Stimulated activated naive CD8-positive, alpha-beta T cell treated with anti-CD3 and anti-CD28 coated beads, Interleukin-15, Interleukin-2, amounts not matched to agents 100 ng/mL and 50 ng/mL, for 24 hours (primary cell): ENCODE results near the gene LGI2.
A peak's percentile ranks its signal among the peaks of the same experiment; 100 is the strongest.

Source experiments
- H3K27ac Mint-ChIP-seq: one replicate; pipeline ENCODE4 v1.8.0; 2021; ENCODE audit warnings: mild to moderate bottlenecking, mixed read lengths
- H3K27me3 Mint-ChIP-seq: one replicate; pipeline ENCODE4 v1.8.0; 2021; ENCODE audit warnings: mixed read lengths
- H3K36me3 Mint-ChIP-seq: one replicate; pipeline ENCODE4 v1.8.0; 2021; ENCODE audit warnings: low read depth, mixed read lengths
- H3K4me1 Mint-ChIP-seq: one replicate; pipeline ENCODE4 v1.8.0; 2021; ENCODE audit warnings: low read depth, mixed read lengths
- H3K4me3 Mint-ChIP-seq: one replicate; pipeline ENCODE4 v1.8.0; 2021; ENCODE audit warnings: mild to moderate bottlenecking, mixed read lengths
- H3K9me3 Mint-ChIP-seq: one replicate; pipeline ENCODE4 v1.8.0; 2021; ENCODE audit warnings: mixed read lengths

The LGI2 gene

DNA sequence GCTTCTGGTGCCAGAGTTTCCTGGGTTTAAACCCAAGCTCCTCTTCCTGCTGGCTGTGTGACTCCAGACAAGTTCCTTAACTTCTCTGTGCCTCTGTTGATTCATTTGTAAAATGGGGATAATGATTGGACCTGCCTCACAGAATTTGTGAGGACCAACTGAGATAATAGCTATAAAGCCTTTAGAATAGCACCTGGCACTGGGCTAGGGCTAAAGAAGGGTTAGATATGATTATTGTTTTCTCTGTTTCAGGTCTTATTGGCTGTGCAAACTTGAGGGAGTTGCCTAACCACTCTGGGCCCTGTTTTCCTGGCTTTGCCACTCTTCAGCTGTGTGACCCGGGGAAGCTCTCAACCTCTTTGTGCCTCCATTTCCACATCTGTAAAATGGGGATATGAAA lies 37.8 kb downstream of the LGI2 start:
- no peaks in the 10 kb centered on the region for H3K9me3 Mint-ChIP-seq
- no peak overlapping the region for H3K4me3 Mint-ChIP-seq
- H3K27me3 Mint-ChIP-seq, result no peaks in the 10 kb centered on the region
- no peaks in the 10 kb centered on the region for H3K4me1 Mint-ChIP-seq
- H3K27ac Mint-ChIP-seq, result no peak overlapping the region
- no peaks in the 10 kb centered on the region for H3K36me3 Mint-ChIP-seq

GRCh38 chr4:24991015-24991414 lies 39.7 kb downstream of the LGI2 start:
- Mint-ChIP-seq H3K4me1 (no peaks in the 10 kb centered on the region), H3K27me3 (no peaks in the 10 kb centered on the region), H3K4me3 (no peak overlapping the region), H3K27ac (no peak overlapping the region), H3K36me3 (no peaks in the 10 kb centered on the region), H3K9me3 (no peaks in the 10 kb centered on the region)

GRCh38 chr4:24989327-24989726 lies 41.4 kb downstream of the LGI2 start:
- H3K36me3 Mint-ChIP-seq, result no peaks in the 10 kb centered on the region
- H3K4me1 Mint-ChIP-seq, result no peaks in the 10 kb centered on the region
- H3K9me3 Mint-ChIP-seq, result no peaks in the 10 kb centered on the region
- H3K27ac Mint-ChIP-seq, result no peak overlapping the region
- H3K27me3 Mint-ChIP-seq, result no peaks in the 10 kb centered on the region
- H3K4me3 Mint-ChIP-seq, result no peak overlapping the region

GRCh38 chr4:24988776-24989175 lies 42.0 kb downstream of the LGI2 start:
- H3K36me3 Mint-ChIP-seq, result no peaks in the 10 kb centered on the region
- no peaks in the 10 kb centered on the region for H3K4me1 Mint-ChIP-seq
- H3K4me3 Mint-ChIP-seq, result no peak overlapping the region
- H3K27ac Mint-ChIP-seq, result no peak overlapping the region
- H3K27me3 Mint-ChIP-seq, result no peaks in the 10 kb centered on the region
- H3K9me3 Mint-ChIP-seq, result no peaks in the 10 kb centered on the region

DNA sequence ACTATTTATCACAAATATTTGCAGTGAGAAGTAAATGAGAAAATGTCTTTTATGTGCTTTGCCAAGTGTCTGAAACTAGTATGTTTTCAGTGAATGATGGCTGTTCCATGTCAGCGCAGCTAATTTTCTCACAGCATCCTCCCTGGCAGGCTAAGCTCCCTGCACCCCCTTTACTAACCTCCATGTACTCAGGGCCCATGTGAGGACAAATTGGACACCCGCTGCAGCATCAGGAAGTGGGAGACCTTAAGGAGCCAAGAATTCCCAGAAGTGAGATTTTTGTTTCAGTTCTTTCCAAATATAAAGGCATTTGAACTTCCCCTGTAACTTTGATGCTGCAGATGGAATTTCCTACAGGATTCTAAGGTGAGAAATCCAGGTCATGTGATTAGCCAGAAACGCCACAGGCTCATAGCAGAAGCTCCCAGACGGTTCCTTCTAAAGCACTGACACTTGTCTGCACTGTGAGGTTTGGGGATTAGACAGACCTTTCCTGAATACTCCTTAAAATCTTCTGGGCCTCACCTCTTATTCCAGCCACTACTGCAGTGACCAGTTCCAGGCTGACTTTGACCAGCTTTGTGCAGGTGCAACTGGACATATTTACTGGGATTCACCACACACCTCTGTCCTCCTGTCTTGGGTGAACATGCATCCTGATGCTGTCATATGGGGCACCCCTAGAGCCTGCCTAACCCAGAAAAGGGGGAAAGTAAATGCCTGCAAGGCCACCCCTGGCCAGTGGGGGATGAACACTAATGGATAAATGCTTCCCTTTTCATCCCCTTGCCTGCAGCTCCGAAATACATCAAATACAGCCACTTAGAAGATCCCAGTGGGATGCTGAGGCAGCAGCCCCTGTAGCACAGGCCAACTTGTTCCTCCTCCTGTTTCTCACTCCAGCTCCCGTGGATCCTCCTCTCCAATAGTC lies 45.9 kb downstream of the LGI2 start:
- peaks cover 4% of the 10 kb centered on the region for H3K27me3 Mint-ChIP-seq
- H3K4me3 Mint-ChIP-seq, result no peak overlapping the region
- H3K4me1 Mint-ChIP-seq, result peaks cover 6% of the 10 kb centered on the region
- no peaks in the 10 kb centered on the region for H3K36me3 Mint-ChIP-seq
- no peak overlapping the region for H3K27ac Mint-ChIP-seq
- H3K9me3 Mint-ChIP-seq, result no peaks in the 10 kb centered on the region

DNA sequence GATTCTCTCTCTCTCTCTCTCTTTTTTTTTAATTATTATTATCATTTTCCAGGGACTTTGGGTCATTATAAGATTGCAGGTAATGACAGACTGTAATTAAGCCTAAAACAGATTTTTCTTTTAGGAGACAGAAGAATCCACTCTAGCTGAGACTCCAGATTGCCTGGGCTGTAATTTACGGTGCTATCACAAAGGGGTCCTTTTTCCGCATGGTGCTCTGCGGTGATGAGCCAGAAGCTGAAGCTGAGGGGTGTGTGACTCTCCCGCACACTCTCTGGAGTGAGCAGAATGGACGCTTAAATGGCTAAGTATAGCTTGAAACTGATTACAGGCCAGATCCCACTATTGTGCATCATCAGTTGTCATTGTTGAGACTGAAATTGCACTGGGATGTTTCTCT lies 50.0 kb downstream of the LGI2 start:
- Mint-ChIP-seq H3K4me3 (no peak overlapping the region), H3K4me1 (peaks cover 13% of the 10 kb centered on the region), H3K36me3 (no peaks in the 10 kb centered on the region), H3K27ac (no peak overlapping the region), H3K9me3 (no peaks in the 10 kb centered on the region), H3K27me3 (peaks cover 22% of the 10 kb centered on the region)

DNA sequence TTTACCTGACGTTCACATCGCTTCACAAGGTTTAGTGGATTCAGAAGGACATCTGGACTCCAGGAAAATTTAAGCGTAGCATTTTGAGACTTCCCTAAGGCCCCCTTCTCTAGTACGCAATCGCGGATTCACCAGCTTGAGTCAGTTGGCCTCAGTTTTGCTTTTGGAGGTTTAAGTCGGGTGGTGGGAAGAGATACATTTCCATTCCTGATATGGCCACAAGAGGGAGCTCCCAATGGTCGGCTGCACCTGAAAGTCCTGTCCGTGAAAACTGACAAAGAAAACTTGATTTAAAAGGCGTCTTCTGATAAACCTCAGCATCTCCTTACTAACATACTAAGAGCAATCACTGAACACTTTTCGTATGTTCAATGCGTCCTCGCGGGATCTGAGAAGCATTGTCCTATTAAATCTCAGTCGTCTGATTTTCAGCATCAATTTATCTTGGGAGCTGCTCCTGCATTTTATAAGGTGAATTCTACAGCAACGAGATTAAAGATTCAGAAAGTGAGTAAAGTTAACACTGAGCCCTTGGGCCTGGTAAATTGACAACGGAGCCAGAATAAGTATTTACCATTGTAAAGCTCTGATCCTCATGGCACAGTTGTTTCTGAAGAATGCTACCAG lies 50.6 kb downstream of the LGI2 start:
- Mint-ChIP-seq H3K36me3 (no peaks in the 10 kb centered on the region), H3K4me3 (peak overlapping the region; percentile 56), H3K27ac (no peak overlapping the region), H3K27me3 (peaks cover 22% of the 10 kb centered on the region), H3K4me1 (peaks cover 13% of the 10 kb centered on the region), H3K9me3 (no peaks in the 10 kb centered on the region)

- Mint-ChIP-seq H3K27ac (no peak overlapping the region), H3K27me3 (peaks cover 23% of the 10 kb centered on the region), H3K4me3 (no peak overlapping the region)
Measured at GRCh38 chr4:24979554-24979953, 51.2 kb downstream of the LGI2 start.

GRCh38 chr4:24978291-24979075 lies 52.3 kb downstream of the LGI2 start:
- no peaks in the 10 kb centered on the region for H3K9me3 Mint-ChIP-seq
- H3K4me1 Mint-ChIP-seq, result peaks cover 13% of the 10 kb centered on the region
- no peak overlapping the region for H3K4me3 Mint-ChIP-seq
- peaks cover 25% of the 10 kb centered on the region for H3K27me3 Mint-ChIP-seq
- H3K36me3 Mint-ChIP-seq, result no peaks in the 10 kb centered on the region
- H3K27ac Mint-ChIP-seq, result no peak overlapping the region

More at GRCh38 chr4:24979554-24979953, 51.2 kb downstream of the LGI2 start:
- H3K9me3 Mint-ChIP-seq, result no peaks in the 10 kb centered on the region
- H3K4me1 Mint-ChIP-seq, result peaks cover 13% of the 10 kb centered on the region
- H3K36me3 Mint-ChIP-seq, result no peaks in the 10 kb centered on the region

DNA sequence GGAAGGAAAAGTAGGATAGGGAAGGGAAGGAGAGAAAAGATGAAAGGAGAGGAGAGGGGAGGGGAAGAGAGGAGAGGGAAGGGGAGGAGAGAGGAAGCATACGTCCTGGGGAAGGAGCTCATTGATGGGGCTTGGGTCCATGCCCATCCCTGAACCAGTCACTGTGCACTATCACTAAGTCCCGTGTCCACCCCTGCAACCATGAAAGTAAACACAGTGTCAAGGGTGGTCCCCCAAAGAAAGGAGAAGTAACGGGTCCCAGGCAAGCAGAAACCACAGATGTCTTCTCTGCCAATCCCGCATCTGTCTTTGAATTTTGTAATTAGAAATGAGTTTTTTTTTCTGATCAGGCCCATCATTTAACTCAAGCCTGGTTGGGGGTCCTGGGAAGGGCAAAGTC lies 55.2 kb downstream of the LGI2 start:
- Mint-ChIP-seq H3K36me3 (no peaks in the 10 kb centered on the region), H3K9me3 (no peaks in the 10 kb centered on the region), H3K4me3 (no peak overlapping the region), H3K27me3 (peaks cover 28% of the 10 kb centered on the region), H3K4me1 (peaks cover 13% of the 10 kb centered on the region), H3K27ac (no peak overlapping the region)

GRCh38 chr4:24973747-24974601 lies 56.8 kb downstream of the LGI2 start:
- H3K4me3 Mint-ChIP-seq, result no peak overlapping the region
- no peaks in the 10 kb centered on the region for H3K36me3 Mint-ChIP-seq
- H3K4me1 Mint-ChIP-seq, result no peaks in the 10 kb centered on the region
- no peaks in the 10 kb centered on the region for H3K9me3 Mint-ChIP-seq
- no peak overlapping the region for H3K27ac Mint-ChIP-seq
- H3K27me3 Mint-ChIP-seq, result peaks cover 19% of the 10 kb centered on the region

GRCh38 chr4:24973404-24973746 lies 57.4 kb downstream of the LGI2 start:
- Mint-ChIP-seq H3K36me3 (no peaks in the 10 kb centered on the region), H3K9me3 (no peaks in the 10 kb centered on the region), H3K27me3 (peaks cover 14% of the 10 kb centered on the region), H3K4me3 (no peak overlapping the region), H3K4me1 (no peaks in the 10 kb centered on the region), H3K27ac (no peak overlapping the region)

- no peak overlapping the region for H3K27ac Mint-ChIP-seq
- H3K4me3 Mint-ChIP-seq, result no peak overlapping the region
- no peaks in the 10 kb centered on the region for H3K9me3 Mint-ChIP-seq
- no peaks in the 10 kb centered on the region for H3K36me3 Mint-ChIP-seq
- H3K4me1 Mint-ChIP-seq, result no peaks in the 10 kb centered on the region
- H3K27me3 Mint-ChIP-seq, result peaks cover 6% of the 10 kb centered on the region
Measured at GRCh38 chr4:24971192-24971591, 59.6 kb downstream of the LGI2 start.

GRCh38 chr4:24970635-24971034 lies 60.1 kb downstream of the LGI2 start:
- no peaks in the 10 kb centered on the region for H3K36me3 Mint-ChIP-seq
- no peak overlapping the region for H3K4me3 Mint-ChIP-seq
- H3K27me3 Mint-ChIP-seq, result peaks cover 6% of the 10 kb centered on the region
- H3K27ac Mint-ChIP-seq, result no peak overlapping the region
- H3K4me1 Mint-ChIP-seq, result no peaks in the 10 kb centered on the region
- no peaks in the 10 kb centered on the region for H3K9me3 Mint-ChIP-seq
